Measurements from ENCODE around the gene ZNF680. TPM values are rescaled to one million over a fixed set of nuclear protein-coding genes. Genes with fewer than 3 reads are reported as not detected.
"Not testable (repeated sequence)": the region's sequence is repeated elsewhere in the genome, so short reads cannot be mapped to it uniquely, and the experiment has no call there.

Gene ZNF680
- total and polyA plus RNA-seq, 2 experiments from 2014 or later = 5.0 to 6.6 TPM

DNA sequence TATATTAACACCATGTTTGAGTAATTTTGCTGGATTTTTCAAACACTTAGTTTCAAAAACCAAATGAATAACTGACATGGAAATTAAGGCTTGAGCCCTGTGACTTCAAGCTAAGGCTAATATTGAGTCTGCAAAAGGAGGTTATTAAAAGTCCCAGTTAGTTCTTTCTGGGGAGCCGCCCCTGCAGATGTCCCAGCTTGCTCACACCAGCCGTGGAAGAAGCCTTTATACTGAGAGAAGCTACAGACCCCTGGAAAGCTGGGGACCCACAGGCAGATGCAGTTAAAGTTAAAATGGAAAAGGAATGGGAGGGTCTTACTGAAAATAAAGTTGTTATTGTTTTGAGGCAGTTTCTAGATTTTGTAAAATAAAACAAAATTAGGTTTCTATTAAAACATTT is 18.5 kb upstream of the ZNF680 start:
- H3K9ac ChIP-seq = no peak overlapping the region
- no peak for TF ChIP-seq EZH2phosphoT487 (IDR thresholded peaks at IDR 0.05; ENCODE audit: insufficient read depth, low read depth)
- no peak for TF ChIP-seq EZH2 (IDR thresholded peaks at IDR 0.05; ENCODE audit: insufficient read depth, poor library complexity, severe bottlenecking)
- no peak overlapping the region for H3K27ac ChIP-seq
- H3F3A ChIP-seq (ENCODE audit: insufficient read depth) = no peaks in the 10 kb centered on the region
- H3K9me3 ChIP-seq (ENCODE audit: low read depth) = no peaks in the 10 kb centered on the region
- no peaks in the 10 kb centered on the region for H3K27me3 ChIP-seq (replicated peaks; ENCODE audit: insufficient read depth)
- WGBS, 2 experiments (ENCODE audit: low coverage in 1 of 2, low lambda C conversion rate in 2 of 2, missing lambda C conversion rate in 2 of 2) = 57 to 70% methylated on average over 2 of the region's 2 CpGs
- no peaks in the 10 kb centered on the region for H3K36me3 ChIP-seq (ENCODE audit: low read depth)
- H3K4me3 ChIP-seq = no peak overlapping the region
- H2AFZ ChIP-seq = no peak overlapping the region
- no peaks in the 10 kb centered on the region for H3K4me1 ChIP-seq (ENCODE audit: insufficient read depth)
- H4K20me1 ChIP-seq (ENCODE audit: insufficient read depth) = no peaks in the 10 kb centered on the region
- no peak for DNase-seq
- H3K9me2 ChIP-seq (ENCODE audit: insufficient read depth) = no peaks in the 10 kb centered on the region
- H3K79me2 ChIP-seq (ENCODE audit: insufficient read depth) = no peaks in the 10 kb centered on the region
- no peak overlapping the region for H3K4me2 ChIP-seq (ENCODE audit: unreplicated experiment)
- in situ Hi-C loops (cut with MboI) = no loop called here

DNA sequence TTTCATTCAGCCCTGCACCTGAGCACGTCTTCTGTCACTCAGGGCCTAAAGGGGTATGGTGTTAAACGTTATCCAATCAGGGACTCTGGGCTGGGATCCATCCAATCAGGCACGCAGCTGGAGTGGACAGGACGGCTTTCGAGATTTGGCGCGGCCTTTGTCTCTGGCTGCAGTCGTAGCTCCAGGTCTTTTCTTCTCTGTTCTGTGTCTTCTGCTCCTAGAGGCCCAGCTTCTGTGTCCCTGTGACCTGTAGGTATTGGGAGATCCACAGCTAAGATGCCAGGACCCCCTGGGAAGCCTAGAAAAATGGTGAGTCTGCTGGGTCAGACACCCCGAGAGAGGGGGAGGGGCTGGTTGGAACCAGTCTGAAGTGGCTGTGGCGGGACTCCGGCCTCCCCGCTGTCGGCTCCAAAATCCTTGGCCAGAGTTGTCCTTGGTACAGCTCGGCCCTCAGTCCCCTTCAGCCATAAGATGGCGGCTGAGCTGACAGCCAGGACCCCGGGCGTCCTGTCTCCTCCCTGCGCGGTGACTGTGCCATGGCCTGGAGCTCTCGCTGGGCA is 11.7 kb upstream of the ZNF680 start:
- Histone ChIP-seq H3K27me3 (replicated peaks; ENCODE audit: insufficient read depth) (no peaks in the 10 kb centered on the region), H3K36me3 (ENCODE audit: low read depth) (no peaks in the 10 kb centered on the region), H3K9me2 (ENCODE audit: insufficient read depth) (no peaks in the 10 kb centered on the region), H3K4me2 (ENCODE audit: unreplicated experiment) (peak overlapping the region; percentile 61), H3K79me2 (ENCODE audit: insufficient read depth) (no peaks in the 10 kb centered on the region), H3K9ac (peak overlapping the region; percentile 40), H3K4me1 (ENCODE audit: insufficient read depth) (no peaks in the 10 kb centered on the region), H3K9me3 (ENCODE audit: low read depth) (no peaks in the 10 kb centered on the region), H3K27ac (no peak overlapping the region), H2AFZ (peak overlapping the region; percentile 69), H3F3A (ENCODE audit: insufficient read depth) (no peaks in the 10 kb centered on the region), H3K4me3 (peak overlapping the region; percentile 58), H4K20me1 (ENCODE audit: insufficient read depth) (no peaks in the 10 kb centered on the region)
- in situ Hi-C loops (cut with MboI) = no loop called here
- TF ChIP-seq EZH2phosphoT487 (IDR thresholded peaks at IDR 0.05; ENCODE audit: insufficient read depth, low read depth) = no peak
- no peak for TF ChIP-seq EZH2 (IDR thresholded peaks at IDR 0.05; ENCODE audit: insufficient read depth, poor library complexity, severe bottlenecking)
- 25 to 49% methylated on average over 19 to 20 of the region's 20 CpGs for WGBS, 2 experiments (ENCODE audit: low coverage in 1 of 2, low lambda C conversion rate in 2 of 2, missing lambda C conversion rate in 2 of 2)
- peak; percentile 67 for DNase-seq

DNA sequence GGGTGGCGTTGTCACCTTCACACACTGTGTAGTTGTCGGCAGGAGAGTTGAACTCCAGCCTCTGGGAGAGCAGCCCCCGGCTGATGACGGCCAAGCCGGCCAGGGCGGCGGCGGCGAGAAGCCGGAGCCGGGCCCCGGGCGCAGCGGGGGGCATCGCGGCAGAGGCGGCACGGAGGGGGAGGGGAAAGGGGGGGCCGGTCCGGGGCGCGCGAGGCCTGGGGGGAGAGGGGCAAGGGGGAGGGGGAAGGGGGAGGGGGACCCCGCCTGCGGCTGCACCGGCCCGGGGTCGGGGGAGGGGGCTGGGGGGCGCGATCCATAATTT is 7.4 kb upstream of the ZNF680 start:
- peak overlapping the region; percentile 57 for H3K4me3 ChIP-seq
- H3K9me2 ChIP-seq (ENCODE audit: insufficient read depth); in situ Hi-C loops (cut with MboI); H3K36me3 ChIP-seq (ENCODE audit: low read depth); H3K27me3 ChIP-seq (replicated peaks; ENCODE audit: insufficient read depth); H3K27ac ChIP-seq; H3K9me3 ChIP-seq (ENCODE audit: low read depth); H3K9ac ChIP-seq; H3K79me2 ChIP-seq (ENCODE audit: insufficient read depth); H3F3A ChIP-seq (ENCODE audit: insufficient read depth); H4K20me1 ChIP-seq (ENCODE audit: insufficient read depth); H3K4me1 ChIP-seq (ENCODE audit: insufficient read depth): not testable (repeated sequence)
- DNase-seq = peak; percentile 15
- peak overlapping the region; percentile 76 for H2AFZ ChIP-seq
- H3K4me2 ChIP-seq (ENCODE audit: unreplicated experiment) = peak overlapping the region; percentile 30
- WGBS, 2 experiments (ENCODE audit: low coverage in 1 of 2, low lambda C conversion rate in 2 of 2, missing lambda C conversion rate in 2 of 2) = 8 to 10% methylated on average over 11 to 30 of the region's 30 CpGs

DNA sequence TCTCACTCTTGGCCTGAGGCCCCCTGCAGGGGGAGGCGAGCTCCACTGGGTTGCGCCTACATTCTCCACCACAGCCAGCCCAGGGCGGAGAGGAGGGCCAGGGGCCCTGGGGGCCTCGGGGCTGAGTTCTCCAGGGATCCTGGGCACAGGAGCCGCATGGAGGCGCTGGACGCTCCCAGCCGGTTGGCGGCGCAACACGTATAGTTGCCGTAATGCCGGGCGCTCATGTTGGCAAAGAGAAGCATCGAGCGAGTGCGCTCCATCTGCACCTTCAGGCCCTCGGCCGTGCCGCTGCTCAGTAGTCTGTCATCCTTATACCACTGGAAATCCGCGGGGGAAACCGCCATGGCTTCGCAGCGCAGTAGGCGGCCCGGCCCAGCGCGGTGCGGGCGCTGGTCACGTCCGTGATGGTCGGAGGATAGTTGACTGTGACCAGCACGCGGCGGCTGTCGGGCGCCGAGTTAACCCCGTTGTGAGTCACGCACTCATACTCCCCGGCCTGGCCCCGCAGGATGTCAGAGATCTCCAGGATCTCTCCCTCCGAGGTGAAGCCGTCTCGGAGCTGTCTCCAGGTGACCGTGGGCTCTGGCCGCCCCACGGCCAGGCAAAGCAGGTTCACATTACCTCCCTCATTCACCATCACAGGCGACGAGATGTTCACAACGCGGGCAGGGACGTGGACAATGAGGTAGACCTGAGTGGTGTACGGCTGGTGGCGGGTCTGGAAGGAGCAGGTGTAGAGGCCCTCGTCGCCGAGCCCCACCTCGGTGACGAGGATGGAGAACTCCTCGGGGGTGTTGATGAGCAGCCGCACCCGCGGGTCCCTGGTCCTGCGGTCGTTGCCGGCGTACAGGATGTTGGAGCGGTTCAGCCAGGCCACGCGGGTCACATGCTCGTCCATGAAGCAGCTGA is 6.8 kb upstream of the ZNF680 start:
- Histone ChIP-seq H3K4me3 (peak overlapping the region; percentile 57), H3K4me2 (ENCODE audit: unreplicated experiment) (peak overlapping the region; percentile 30), H2AFZ (peak overlapping the region; percentile 76)
- H3K79me2 ChIP-seq (ENCODE audit: insufficient read depth); H3K9me2 ChIP-seq (ENCODE audit: insufficient read depth); H3K9me3 ChIP-seq (ENCODE audit: low read depth); H3K27ac ChIP-seq; H3K9ac ChIP-seq; H4K20me1 ChIP-seq (ENCODE audit: insufficient read depth); in situ Hi-C loops (cut with MboI); H3K27me3 ChIP-seq (replicated peaks; ENCODE audit: insufficient read depth); H3K4me1 ChIP-seq (ENCODE audit: insufficient read depth); H3F3A ChIP-seq (ENCODE audit: insufficient read depth); H3K36me3 ChIP-seq (ENCODE audit: low read depth): not testable (repeated sequence)
- DNase-seq = peak; percentile 57
- 5 to 6% methylated on average over 72 of the region's 74 CpGs for WGBS, 2 experiments (ENCODE audit: low coverage in 1 of 2, low lambda C conversion rate in 2 of 2, missing lambda C conversion rate in 2 of 2)

All from GM23248 (cell line).